Loucy (cell line): ENCODE results near the gene CENPI.

Experiments
- H2AFZ ChIP-seq: fragments of 200-600 bp; sonication (generic); 2 replicates; pipeline ENCODE4 v1.6.0; 2016; ENCODE audit warnings: antibody characterized with exemption, mild to moderate bottlenecking, low read length, moderate library complexity
- H3F3A ChIP-seq: fragments of 200-600 bp; 2 replicates; pipeline ENCODE4 v1.6.0; 2016; ENCODE audit warnings: antibody characterized with exemption, low read depth, mild to moderate bottlenecking
- H3K27me3 ChIP-seq: fragments of 200-600 bp; sonication (generic); 2 replicates; pipeline ENCODE4 v1.6.1; 2014; ENCODE audit warnings: low read length, mild to moderate bottlenecking; ENCODE audit not compliant: insufficient read depth, poor library complexity, severe bottlenecking
- H3K36me3 ChIP-seq: fragments of 200-600 bp; sonication (generic); 2 replicates; pipeline ENCODE4 v1.6.1; 2016; ENCODE audit warnings: low read length; ENCODE audit not compliant: insufficient read depth
- H3K4me1 ChIP-seq: fragments of 200-600 bp; sonication (generic); 2 replicates; pipeline ENCODE4 v1.5.1; 2014; ENCODE audit warnings: low read length, mild to moderate bottlenecking; ENCODE audit not compliant: insufficient read depth, poor library complexity, severe bottlenecking
- H3K4me2 ChIP-seq: fragments of 200-600 bp; sonication (generic); 2 replicates; pipeline ENCODE4 v1.6.0; 2014; ENCODE audit warnings: antibody characterized with exemption, low read length, low read depth, mild to moderate bottlenecking; ENCODE audit not compliant: poor library complexity, severe bottlenecking
- H3K4me3 ChIP-seq: fragments of 200-600 bp; sonication (generic); 2 replicates; pipeline ENCODE4 v1.5.1; 2014; ENCODE audit warnings: low read length, mild to moderate bottlenecking, mixed read lengths; ENCODE audit not compliant: poor library complexity, severe bottlenecking
- H3K79me2 ChIP-seq: fragments of 200-600 bp; sonication (generic); 2 replicates; pipeline ENCODE4 v1.6.1; 2014; ENCODE audit warnings: low read length; ENCODE audit not compliant: insufficient read depth
- H3K9ac ChIP-seq: fragments of 200-600 bp; sonication (generic); 2 replicates; pipeline ENCODE4 v1.6.0; 2014; ENCODE audit warnings: mild to moderate bottlenecking, low read depth, low read length, moderate library complexity; ENCODE audit not compliant: poor library complexity, severe bottlenecking
- H3K9me2 ChIP-seq: fragments of 200-600 bp; sonication (generic); replicated peaks from 2 replicates; pipeline ENCODE4 v1.6.1; 2016; ENCODE audit warnings: low read depth, low read length, mixed read lengths
- H3K9me3 ChIP-seq: fragments of 200-600 bp; sonication (generic); 2 replicates; pipeline ENCODE4 v1.6.1; 2014; ENCODE audit warnings: mild to moderate bottlenecking, antibody characterized with exemption, low read length, low read depth; ENCODE audit not compliant: insufficient read depth
- H4K20me1 ChIP-seq: fragments of 200-600 bp; sonication (generic); 2 replicates; pipeline ENCODE4 v1.6.0; 2014; ENCODE audit warnings: antibody characterized with exemption, low read length, mild to moderate bottlenecking; ENCODE audit not compliant: insufficient read depth, poor library complexity, severe bottlenecking
- EZH2phosphoT487 ChIP-seq: fragments of 200-600 bp; IDR thresholded peaks from 2 replicates; pipeline ENCODE4 v1.6.1; 2018; ENCODE audit warnings: antibody characterized with exemption, mild to moderate bottlenecking, moderate library complexity, borderline replicate concordance
- TF ChIP-seq, protein P1 (sequence below): fragments of 200-600 bp; sonication (generic); conservative IDR thresholded peaks from 2 replicates; pipeline ENCODE4 v1.5.1; 2014; ENCODE audit warnings: mild to moderate bottlenecking, antibody characterized with exemption, low read length

The CENPI gene

DNA sequence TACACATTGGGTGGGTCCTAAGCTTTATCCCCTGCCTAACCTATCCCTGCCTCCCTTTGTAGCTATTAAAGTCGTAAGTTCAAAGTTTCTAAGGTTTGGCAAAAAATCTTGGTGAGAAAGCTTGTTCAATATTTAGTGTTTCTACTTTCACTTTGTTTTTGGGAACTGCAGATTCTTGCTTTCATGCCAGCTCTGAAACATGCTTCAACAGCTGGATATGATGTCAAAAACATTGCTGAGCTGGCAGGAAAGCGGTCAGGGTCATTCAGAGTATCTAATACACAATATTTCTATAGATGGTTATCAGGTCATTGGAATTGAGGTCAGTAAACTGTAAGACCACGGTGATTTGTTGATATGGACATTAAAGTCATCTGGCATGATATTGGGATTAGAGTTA, 19.7 kb downstream of the CENPI start:
- Histone ChIP-seq H3K9me3 (no peaks in the 10 kb centered on the region), H3K9ac (no peak overlapping the region), H3K4me1 (no peaks in the 10 kb centered on the region), H3K79me2 (no peaks in the 10 kb centered on the region), H3K27me3 (no peaks in the 10 kb centered on the region), H3K4me2 (no peak overlapping the region), H3K36me3 (peaks cover 5% of the 10 kb centered on the region; the same call in 1 of the 2 replicates), H3K4me3 (no peak overlapping the region), H2AFZ (no peak overlapping the region), H3K9me2 (no peaks in the 10 kb centered on the region), H3F3A (no peaks in the 10 kb centered on the region), H4K20me1 (no peaks in the 10 kb centered on the region)
- TF ChIP-seq, protein P1, sequence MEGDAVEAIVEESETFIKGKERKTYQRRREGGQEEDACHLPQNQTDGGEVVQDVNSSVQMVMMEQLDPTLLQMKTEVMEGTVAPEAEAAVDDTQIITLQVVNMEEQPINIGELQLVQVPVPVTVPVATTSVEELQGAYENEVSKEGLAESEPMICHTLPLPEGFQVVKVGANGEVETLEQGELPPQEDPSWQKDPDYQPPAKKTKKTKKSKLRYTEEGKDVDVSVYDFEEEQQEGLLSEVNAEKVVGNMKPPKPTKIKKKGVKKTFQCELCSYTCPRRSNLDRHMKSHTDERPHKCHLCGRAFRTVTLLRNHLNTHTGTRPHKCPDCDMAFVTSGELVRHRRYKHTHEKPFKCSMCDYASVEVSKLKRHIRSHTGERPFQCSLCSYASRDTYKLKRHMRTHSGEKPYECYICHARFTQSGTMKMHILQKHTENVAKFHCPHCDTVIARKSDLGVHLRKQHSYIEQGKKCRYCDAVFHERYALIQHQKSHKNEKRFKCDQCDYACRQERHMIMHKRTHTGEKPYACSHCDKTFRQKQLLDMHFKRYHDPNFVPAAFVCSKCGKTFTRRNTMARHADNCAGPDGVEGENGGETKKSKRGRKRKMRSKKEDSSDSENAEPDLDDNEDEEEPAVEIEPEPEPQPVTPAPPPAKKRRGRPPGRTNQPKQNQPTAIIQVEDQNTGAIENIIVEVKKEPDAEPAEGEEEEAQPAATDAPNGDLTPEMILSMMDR, result no peak

DNA sequence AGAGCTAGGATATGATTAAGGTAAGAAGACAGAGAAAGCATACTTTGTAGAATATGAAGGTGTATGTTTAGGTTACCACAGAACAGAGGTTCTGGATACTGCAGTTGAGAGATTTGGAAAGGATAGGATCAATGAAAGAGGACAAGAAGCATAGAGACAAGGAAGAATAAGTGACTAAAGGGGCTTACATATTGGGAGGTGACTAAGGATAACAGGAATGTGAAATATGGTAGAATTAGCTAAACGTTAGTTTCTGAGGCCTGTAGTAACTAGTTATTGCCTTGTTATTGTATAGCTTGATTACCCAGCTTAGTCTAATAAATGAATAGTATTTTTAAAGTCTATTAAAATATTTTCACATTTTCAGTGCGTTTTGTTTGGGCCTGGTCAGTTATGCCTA, 38.2 kb downstream of the CENPI start:
- Histone ChIP-seq H2AFZ (no peak overlapping the region), H3K4me3 (no peak overlapping the region), H4K20me1 (no peaks in the 10 kb centered on the region), H3K79me2 (no peaks in the 10 kb centered on the region), H3K9me2 (no peaks in the 10 kb centered on the region), H3K9ac (no peak overlapping the region), H3K36me3 (peaks cover 25% of the 10 kb centered on the region; the same call in 1 of the 2 replicates), H3K27me3 (no peaks in the 10 kb centered on the region), H3K4me2 (no peak overlapping the region), H3K9me3 (no peaks in the 10 kb centered on the region), H3F3A (no peaks in the 10 kb centered on the region), H3K4me1 (no peaks in the 10 kb centered on the region)
- TF ChIP-seq EZH2phosphoT487, result no peak
- TF ChIP-seq, protein P1, result no peak
